Measurements from ENCODE around the gene LRFN2.

Gene LRFN2

DNA sequence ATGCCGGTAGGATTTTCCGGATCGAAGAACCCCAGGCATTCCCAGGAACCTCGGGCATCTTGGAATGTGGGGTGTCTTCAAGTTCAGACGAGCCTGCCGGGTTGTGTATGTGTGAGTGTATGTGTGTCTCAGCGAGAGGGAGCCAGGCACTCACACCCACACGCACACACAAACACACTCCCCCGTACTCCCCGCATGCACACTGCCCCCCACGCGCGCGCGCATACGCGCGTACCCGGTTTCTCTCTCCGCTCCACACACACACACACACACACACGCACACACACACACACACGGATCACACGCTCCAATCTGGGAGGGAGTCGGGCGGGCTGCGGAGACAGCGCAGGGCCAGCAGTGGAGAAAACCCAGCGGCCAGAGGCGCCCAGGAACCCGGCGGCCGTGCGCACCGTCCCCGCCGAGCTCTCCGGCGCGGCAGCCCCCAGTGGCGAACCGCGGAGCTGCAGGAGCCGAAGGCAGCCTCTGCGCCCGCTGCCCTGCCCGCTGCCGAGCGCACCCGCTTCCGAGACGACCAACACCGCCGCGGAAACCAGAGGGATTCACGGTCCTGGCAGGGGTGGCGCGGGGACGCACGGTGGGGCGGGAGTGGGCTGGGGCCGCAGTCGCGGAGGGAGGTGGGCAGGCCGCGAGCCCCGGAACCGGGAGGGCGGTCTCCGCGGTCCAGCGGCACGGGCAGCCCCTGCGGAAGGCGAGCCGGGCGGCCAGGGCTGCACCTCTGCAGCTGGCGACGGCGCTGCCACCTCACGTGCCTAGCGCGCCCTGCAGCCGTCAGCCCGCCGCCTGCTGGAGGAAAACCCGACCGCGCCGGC is at the start of gene LRFN2:
Gene LRFN2, minus strand, starts transcription at position 125 of the 830 bp plus-strand sequence.
- peaks cover 57% of the 10 kb centered on the region for H3K27me3 Mint-ChIP-seq (ENCODE audit: low read depth)
- H3K36me3 Mint-ChIP-seq (ENCODE audit: low read depth), result no peaks in the 10 kb centered on the region
- H3K4me1 Mint-ChIP-seq (ENCODE audit: low read depth), result peaks cover 12% of the 10 kb centered on the region
- H3K27ac Mint-ChIP-seq, result no peak within 1 kb of the TSS
- DNase-seq (ENCODE audit: low spot score), result peak; percentile 71
- H3K4me3 Mint-ChIP-seq, result peak within 1 kb of the TSS; percentile 86
- no peaks in the 10 kb centered on the region for H3K9me3 Mint-ChIP-seq

DNA sequence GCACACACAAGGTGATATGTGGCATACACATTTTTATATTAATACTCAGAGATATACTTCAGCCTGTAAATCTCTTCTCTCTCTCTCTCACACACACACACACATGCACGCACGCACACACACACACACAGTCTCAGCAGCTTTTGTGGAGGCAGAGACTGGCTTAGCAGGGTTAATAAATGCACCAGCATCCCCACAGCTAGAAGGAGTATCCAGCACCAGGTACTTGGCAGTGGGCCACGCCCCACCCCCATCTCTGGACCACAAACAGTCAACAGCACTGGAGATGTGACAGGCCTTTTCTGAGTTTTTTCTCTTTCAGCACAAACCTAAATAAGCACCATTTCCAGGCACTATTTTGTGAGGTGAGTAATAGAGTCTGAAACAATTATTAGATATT is 47.3 kb upstream of the LRFN2 start:
- Mint-ChIP-seq H3K9me3 (no peaks in the 10 kb centered on the region), H3K27me3 (ENCODE audit: low read depth) (peaks cover 17% of the 10 kb centered on the region), H3K27ac (no peak overlapping the region), H3K36me3 (ENCODE audit: low read depth) (no peaks in the 10 kb centered on the region), H3K4me1 (ENCODE audit: low read depth) (peaks cover 8% of the 10 kb centered on the region), H3K4me3 (no peak overlapping the region)
- DNase-seq (ENCODE audit: low spot score), result no peak

DNA sequence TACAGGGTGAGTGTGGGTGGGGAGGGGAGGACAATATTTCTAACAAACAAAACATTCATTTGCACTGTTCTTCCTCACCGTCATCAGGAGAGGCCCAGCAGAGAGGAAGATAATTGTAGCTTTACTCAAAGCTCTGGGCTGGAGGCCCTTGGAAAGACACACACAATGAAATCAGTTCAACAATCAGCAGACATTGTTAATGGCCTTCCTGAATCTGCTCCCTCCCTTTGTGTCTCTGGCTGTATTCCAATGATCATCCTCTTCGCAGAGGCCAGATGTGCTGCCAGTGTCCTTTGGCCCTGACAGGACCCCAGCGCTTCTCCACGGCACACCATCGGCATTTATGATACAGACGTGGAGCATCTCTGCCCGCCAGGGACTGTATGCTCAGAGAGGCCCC is 44.6 kb upstream of the LRFN2 start:
- no peaks in the 10 kb centered on the region for H3K4me1 Mint-ChIP-seq (ENCODE audit: low read depth)
- no peak overlapping the region for H3K27ac Mint-ChIP-seq
- H3K9me3 Mint-ChIP-seq, result peaks cover under 1% of the 10 kb centered on the region
- H3K4me3 Mint-ChIP-seq, result no peak overlapping the region
- DNase-seq (ENCODE audit: low spot score), result no peak
- peaks cover 24% of the 10 kb centered on the region for H3K27me3 Mint-ChIP-seq (ENCODE audit: low read depth)
- H3K36me3 Mint-ChIP-seq (ENCODE audit: low read depth), result no peaks in the 10 kb centered on the region

DNA sequence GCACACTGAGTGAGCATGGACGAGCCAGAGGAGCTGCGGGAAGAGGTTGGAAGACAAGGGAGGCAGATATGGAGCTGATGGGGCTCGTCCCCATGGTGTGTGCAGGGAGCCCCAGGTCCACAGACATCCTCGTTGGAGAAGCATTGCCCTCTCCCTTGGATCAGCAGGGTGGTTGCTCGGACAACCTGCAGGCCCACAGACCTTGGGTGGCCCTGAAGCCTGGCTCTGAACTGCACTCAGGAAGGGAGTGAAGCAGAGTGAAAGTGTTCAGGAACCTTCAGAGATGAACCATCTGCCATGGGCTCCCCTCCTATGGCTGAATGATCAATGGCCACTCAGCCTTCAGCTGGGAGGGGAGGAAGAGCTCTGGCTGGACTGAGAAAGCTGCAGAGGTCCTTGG is 43.3 kb upstream of the LRFN2 start:
- Mint-ChIP-seq H3K9me3 (peaks cover 4% of the 10 kb centered on the region), H3K27me3 (ENCODE audit: low read depth) (peaks cover 24% of the 10 kb centered on the region), H3K27ac (no peak overlapping the region), H3K4me3 (no peak overlapping the region), H3K36me3 (ENCODE audit: low read depth) (no peaks in the 10 kb centered on the region), H3K4me1 (ENCODE audit: low read depth) (no peaks in the 10 kb centered on the region)
- no peak for DNase-seq (ENCODE audit: low spot score)

DNA sequence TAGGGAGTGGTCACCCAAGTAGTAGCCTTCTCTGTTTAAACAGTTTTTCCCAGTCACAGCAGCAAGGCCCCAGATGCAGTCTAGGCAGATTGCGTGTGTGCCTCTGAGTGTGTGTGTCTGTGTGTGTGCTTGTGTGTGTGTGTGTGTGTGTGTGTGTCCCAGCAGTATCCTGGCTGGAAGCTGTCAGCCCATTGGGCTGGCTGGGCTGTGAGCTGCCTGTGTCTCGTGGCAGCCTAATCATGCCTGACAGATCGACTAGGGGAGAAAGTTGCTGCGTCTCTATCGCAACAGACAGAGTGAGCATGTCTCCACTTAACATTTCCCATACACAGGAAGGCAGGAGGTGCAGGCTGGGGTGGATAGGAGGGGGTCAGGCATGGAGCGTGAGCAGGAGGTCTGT is 42.9 kb upstream of the LRFN2 start:
- Mint-ChIP-seq H3K4me1 (ENCODE audit: low read depth) (no peaks in the 10 kb centered on the region), H3K9me3 (peaks cover 4% of the 10 kb centered on the region), H3K27ac (no peak overlapping the region), H3K36me3 (ENCODE audit: low read depth) (no peaks in the 10 kb centered on the region), H3K4me3 (no peak overlapping the region), H3K27me3 (ENCODE audit: low read depth) (peaks cover 24% of the 10 kb centered on the region)
- no peak for DNase-seq (ENCODE audit: low spot score)

DNA sequence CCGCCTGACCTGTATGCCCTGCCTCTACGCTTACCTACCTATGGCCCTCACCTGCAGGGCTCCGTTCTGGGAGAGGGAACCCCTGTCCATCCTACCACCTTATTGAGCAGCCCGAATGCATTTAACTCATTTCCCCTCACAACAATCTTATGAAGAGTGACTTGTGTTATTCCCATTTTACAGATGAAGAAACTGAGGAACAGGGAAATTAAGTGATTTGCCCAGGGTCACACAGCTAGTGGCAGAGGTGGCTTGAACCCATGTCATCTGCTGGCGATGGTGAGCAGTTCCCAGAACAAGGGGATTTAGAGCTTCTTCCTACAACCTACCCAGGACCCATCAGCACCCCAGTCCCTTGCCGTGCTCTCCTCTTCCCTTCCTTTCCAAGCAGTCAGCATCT is 42.3 kb upstream of the LRFN2 start:
- Mint-ChIP-seq H3K4me1 (ENCODE audit: low read depth) (no peaks in the 10 kb centered on the region), H3K27ac (no peak overlapping the region), H3K4me3 (no peak overlapping the region), H3K9me3 (peaks cover 4% of the 10 kb centered on the region), H3K36me3 (ENCODE audit: low read depth) (no peaks in the 10 kb centered on the region), H3K27me3 (ENCODE audit: low read depth) (peaks cover 24% of the 10 kb centered on the region)
- no peak for DNase-seq (ENCODE audit: low spot score)

DNA sequence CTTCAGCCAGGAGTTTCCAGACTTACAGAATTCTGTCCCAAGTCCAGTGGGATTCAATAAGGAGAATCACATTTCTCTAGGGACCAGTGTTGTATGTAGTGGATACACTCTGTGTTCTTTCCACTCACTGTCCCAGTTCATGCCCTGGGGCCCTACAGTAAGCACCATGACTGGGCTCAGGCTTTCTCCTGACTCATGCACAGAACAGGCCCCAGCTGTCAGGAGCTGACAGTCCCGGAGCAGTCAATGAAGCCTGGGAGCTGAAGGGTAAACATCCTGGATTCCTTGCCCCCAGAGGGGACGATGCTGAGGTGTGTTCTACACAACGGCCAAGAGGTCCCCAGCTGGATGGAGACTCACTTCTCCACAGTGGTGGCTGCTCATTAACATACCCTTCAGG is 40.2 kb upstream of the LRFN2 start:
- H3K36me3 Mint-ChIP-seq (ENCODE audit: low read depth), result no peaks in the 10 kb centered on the region
- H3K27me3 Mint-ChIP-seq (ENCODE audit: low read depth), result peaks cover 20% of the 10 kb centered on the region
- H3K4me1 Mint-ChIP-seq (ENCODE audit: low read depth), result no peaks in the 10 kb centered on the region
- H3K4me3 Mint-ChIP-seq, result no peak overlapping the region
- no peak overlapping the region for H3K27ac Mint-ChIP-seq
- DNase-seq (ENCODE audit: low spot score), result no peak
- H3K9me3 Mint-ChIP-seq, result peaks cover 4% of the 10 kb centered on the region

DNA sequence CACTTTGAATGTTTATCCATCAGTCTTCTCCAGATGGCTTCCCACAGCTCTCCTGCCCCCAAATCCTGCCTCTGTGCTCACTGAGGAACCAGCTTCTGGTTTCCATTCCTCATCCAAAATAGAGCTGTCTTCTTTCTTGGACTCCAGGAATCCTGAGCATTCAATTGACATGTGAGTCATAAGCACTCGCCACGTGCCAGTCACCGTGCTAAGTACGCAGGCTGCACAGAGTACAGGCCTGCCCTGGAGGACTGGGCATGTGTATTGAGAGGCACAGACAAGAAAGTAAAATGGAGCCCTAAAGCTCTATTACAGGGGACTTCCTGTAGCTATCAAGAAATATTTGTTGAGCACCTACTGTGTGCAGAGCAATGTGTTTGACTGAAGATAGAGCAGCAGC is 39.7 kb upstream of the LRFN2 start:
- Mint-ChIP-seq H3K4me3 (no peak overlapping the region), H3K4me1 (ENCODE audit: low read depth) (no peaks in the 10 kb centered on the region), H3K27ac (no peak overlapping the region), H3K27me3 (ENCODE audit: low read depth) (peaks cover 16% of the 10 kb centered on the region), H3K36me3 (ENCODE audit: low read depth) (no peaks in the 10 kb centered on the region), H3K9me3 (peaks cover 4% of the 10 kb centered on the region)
- DNase-seq (ENCODE audit: low spot score), result no peak

DNA sequence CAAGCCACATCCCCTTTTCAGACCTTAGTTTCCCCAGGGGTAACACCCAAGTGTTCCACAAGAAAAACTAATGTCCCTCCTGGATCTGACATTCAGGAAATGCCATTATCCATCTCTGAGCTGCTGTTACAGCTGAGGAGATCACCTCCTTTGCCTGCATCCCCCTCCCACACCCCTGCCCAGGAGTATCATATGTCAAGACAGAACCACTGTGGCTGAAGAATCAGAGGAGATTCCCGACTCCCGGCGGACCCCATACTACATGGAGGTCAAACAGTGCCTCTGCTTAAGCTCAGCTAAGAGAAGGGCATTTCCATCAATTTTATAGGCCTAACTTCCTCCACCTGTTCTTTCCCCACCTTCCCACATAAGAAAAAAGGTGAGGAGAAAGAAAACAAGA is 36.8 kb upstream of the LRFN2 start:
- no peaks in the 10 kb centered on the region for H3K36me3 Mint-ChIP-seq (ENCODE audit: low read depth)
- no peak overlapping the region for H3K27ac Mint-ChIP-seq
- H3K27me3 Mint-ChIP-seq (ENCODE audit: low read depth), result peaks cover 8% of the 10 kb centered on the region
- no peak for DNase-seq (ENCODE audit: low spot score)
- H3K4me1 Mint-ChIP-seq (ENCODE audit: low read depth), result no peaks in the 10 kb centered on the region
- H3K4me3 Mint-ChIP-seq, result no peak overlapping the region
- peaks cover 4% of the 10 kb centered on the region for H3K9me3 Mint-ChIP-seq

DNA sequence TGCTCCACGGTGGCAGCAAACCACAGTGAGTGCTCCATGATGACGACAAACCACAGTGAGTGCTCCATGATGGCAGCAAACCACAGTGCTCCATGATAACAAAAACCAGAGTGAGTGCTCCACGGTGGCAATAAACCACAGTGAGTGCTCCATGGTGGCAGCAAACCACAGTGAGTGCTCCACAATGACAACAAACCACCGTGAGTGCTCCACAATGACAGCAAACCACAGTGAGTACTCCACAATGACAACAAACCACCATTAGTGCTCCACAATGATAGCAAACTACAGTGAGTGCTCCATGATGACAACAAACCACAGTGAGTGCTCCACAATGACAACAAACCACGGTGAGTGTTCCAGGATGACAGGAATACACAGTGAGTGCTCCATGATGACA is 36.0 kb upstream of the LRFN2 start:
- H3K4me3 Mint-ChIP-seq, result no peak overlapping the region
- no peak for DNase-seq (ENCODE audit: low spot score)
- no peaks in the 10 kb centered on the region for H3K36me3 Mint-ChIP-seq (ENCODE audit: low read depth)
- H3K4me1 Mint-ChIP-seq (ENCODE audit: low read depth), result no peaks in the 10 kb centered on the region
- peaks cover 1% of the 10 kb centered on the region for H3K27me3 Mint-ChIP-seq (ENCODE audit: low read depth)
- H3K9me3 Mint-ChIP-seq, result peaks cover 4% of the 10 kb centered on the region
- no peak overlapping the region for H3K27ac Mint-ChIP-seq

DNA sequence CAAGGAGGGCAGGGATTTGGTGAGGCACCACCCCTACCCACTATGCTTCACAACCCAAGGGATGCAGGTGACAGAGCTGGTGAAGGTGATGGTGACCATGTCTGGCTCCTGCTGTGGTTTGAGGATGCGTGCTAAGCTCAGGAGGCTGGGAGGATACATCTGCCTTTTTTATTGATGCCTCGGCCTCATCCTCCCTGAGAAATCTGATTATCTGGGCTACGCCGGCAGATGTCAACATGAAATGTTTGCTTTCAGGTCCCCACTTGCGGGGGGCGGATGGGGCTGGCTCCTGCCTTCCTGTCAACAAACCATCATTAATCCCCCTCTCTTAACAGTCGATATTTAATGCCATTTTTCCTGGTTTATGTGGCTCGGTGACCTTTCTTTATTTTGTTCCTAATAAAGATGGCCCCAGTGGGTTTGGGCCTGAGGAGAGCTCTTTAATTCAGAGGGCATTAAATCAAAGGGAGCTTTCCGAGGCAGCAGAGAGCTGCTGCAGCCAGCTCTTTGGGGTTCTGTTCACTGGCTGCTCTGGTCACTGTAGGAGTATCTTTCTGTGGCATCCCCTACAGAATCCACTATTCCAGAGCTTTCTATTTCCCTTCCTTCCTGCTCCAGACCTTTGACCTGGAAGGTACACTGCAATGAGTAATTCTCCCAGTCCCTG is 33.5 kb upstream of the LRFN2 start:
- Mint-ChIP-seq H3K27ac (no peak overlapping the region), H3K36me3 (ENCODE audit: low read depth) (no peaks in the 10 kb centered on the region), H3K4me3 (no peak overlapping the region), H3K9me3 (no peaks in the 10 kb centered on the region), H3K4me1 (ENCODE audit: low read depth) (no peaks in the 10 kb centered on the region), H3K27me3 (ENCODE audit: low read depth) (peaks cover 1% of the 10 kb centered on the region)
- DNase-seq (ENCODE audit: low spot score), result no peak

DNA sequence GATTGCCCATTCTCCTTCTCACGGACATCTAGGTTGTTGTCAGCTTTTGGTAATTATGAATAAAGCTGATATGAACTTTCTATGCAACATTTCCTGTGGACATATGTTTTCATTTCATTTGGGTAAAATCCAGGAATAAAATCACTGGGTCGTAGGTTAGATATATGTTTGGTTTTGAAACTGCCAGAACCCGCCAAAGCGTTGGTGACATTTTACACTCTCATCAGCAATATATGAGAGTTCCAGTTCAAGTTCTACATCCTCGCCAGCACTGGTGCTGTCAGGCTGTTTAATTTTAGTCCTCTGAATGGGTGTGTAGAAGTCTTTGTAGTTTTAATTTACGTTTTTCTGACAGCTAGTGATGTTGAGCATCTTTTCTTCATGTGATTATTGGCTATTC is 27.5 kb upstream of the LRFN2 start:
- Mint-ChIP-seq H3K9me3 (no peaks in the 10 kb centered on the region), H3K4me1 (ENCODE audit: low read depth) (no peaks in the 10 kb centered on the region), H3K36me3 (ENCODE audit: low read depth) (no peaks in the 10 kb centered on the region), H3K4me3 (no peak overlapping the region), H3K27ac (no peak overlapping the region), H3K27me3 (ENCODE audit: low read depth) (peaks cover 11% of the 10 kb centered on the region)
- DNase-seq (ENCODE audit: low spot score), result no peak

DNA sequence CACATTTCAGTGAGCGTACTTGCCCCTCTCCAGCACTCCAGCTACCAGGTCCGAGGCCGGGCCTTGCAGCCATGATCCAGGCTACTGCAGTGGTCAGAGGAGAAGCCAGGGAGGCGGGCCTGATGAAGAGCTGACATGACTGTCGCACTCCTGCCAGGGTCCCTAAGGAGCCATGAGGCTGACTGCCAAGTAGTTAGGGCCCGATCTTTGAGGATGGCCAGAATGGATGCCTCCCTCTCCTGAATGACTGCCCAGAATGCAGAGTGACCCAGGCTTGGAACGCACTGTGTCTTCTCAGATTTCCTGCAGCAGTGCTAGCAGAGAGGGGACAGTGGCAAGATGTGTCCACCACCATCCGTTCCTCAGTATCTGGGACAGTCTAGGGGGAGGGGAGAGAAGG is 24.7 kb upstream of the LRFN2 start:
- H3K9me3 Mint-ChIP-seq, result no peaks in the 10 kb centered on the region
- no peak for DNase-seq (ENCODE audit: low spot score)
- no peak overlapping the region for H3K27ac Mint-ChIP-seq
- no peak overlapping the region for H3K4me3 Mint-ChIP-seq
- no peaks in the 10 kb centered on the region for H3K36me3 Mint-ChIP-seq (ENCODE audit: low read depth)
- H3K4me1 Mint-ChIP-seq (ENCODE audit: low read depth), result no peaks in the 10 kb centered on the region
- peaks cover 16% of the 10 kb centered on the region for H3K27me3 Mint-ChIP-seq (ENCODE audit: low read depth)

DNA sequence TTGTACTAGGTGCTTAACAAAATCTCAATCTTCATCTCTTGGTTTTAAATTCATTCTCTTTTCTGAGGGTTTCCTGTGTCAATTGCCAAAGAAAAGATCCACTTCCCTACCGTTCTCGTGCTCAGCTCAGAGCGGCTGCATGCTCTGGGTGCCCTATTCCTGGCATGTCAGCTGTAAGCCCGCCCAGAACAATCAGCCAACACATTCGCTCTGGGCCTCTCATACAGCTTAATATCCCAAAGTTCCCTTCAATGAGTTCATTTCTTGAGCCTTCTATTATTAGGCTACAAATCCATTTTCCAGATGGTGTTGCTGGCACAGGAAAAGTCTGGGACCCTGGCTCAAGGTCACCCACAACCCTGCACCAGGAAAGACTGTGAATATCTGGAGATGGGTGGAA is 24.3 kb upstream of the LRFN2 start:
- no peak overlapping the region for H3K27ac Mint-ChIP-seq
- H3K4me1 Mint-ChIP-seq (ENCODE audit: low read depth), result no peaks in the 10 kb centered on the region
- H3K27me3 Mint-ChIP-seq (ENCODE audit: low read depth), result peaks cover 16% of the 10 kb centered on the region
- no peaks in the 10 kb centered on the region for H3K36me3 Mint-ChIP-seq (ENCODE audit: low read depth)
- H3K4me3 Mint-ChIP-seq, result no peak overlapping the region
- no peaks in the 10 kb centered on the region for H3K9me3 Mint-ChIP-seq
- DNase-seq (ENCODE audit: low spot score), result no peak

All from T-helper 2 cell treated with Interferon-gamma antibody and Interleukin-4, amounts not matched to agents 5 μg/mL and 100 μg/mL, for 36 hours (primary cell).